ENCODE results near the gene ISL1.

ISL1 gene

GRCh38 chr5:51395245-51395644 is 12.0 kb downstream of the ISL1 start:
- no peak overlapping the region for H3K4me3 ChIP-seq (ENCODE audit: low read depth, low read length)

GRCh38 chr5:51395666-51396356 is 12.6 kb downstream of the ISL1 start:
- H3K4me3 ChIP-seq (ENCODE audit: low read depth, low read length), result no peak overlapping the region
- TF ChIP-seq CTCF (IDR thresholded peaks at IDR 0.05; ENCODE audit: low read depth, low read length), result no peak

More at GRCh38 chr5:51395245-51395644, 12.0 kb downstream of the ISL1 start:
- TF ChIP-seq CTCF (IDR thresholded peaks at IDR 0.05; ENCODE audit: low read depth, low read length), result no peak

GRCh38 chr5:51396797-51397196 is 13.5 kb downstream of the ISL1 start:
- TF ChIP-seq CTCF (IDR thresholded peaks at IDR 0.05; ENCODE audit: low read depth, low read length), result no peak
- no peak overlapping the region for H3K4me3 ChIP-seq (ENCODE audit: low read depth, low read length)

- no peak for TF ChIP-seq CTCF (IDR thresholded peaks at IDR 0.05; ENCODE audit: low read depth, low read length)
- H3K4me3 ChIP-seq (ENCODE audit: low read depth, low read length), result no peak overlapping the region
Measured at GRCh38 chr5:51397996-51398395, 14.7 kb downstream of the ISL1 start.

GRCh38 chr5:51398875-51399642 is 15.8 kb downstream of the ISL1 start:
- no peak for TF ChIP-seq CTCF (IDR thresholded peaks at IDR 0.05; ENCODE audit: low read depth, low read length)
- H3K4me3 ChIP-seq (ENCODE audit: low read depth, low read length), result no peak overlapping the region

GRCh38 chr5:51399643-51400006 is 16.4 kb downstream of the ISL1 start:
- no peak overlapping the region for H3K4me3 ChIP-seq (ENCODE audit: low read depth, low read length)
- no peak for TF ChIP-seq CTCF (IDR thresholded peaks at IDR 0.05; ENCODE audit: low read depth, low read length)

GRCh38 chr5:51404255-51404654 is 21.0 kb downstream of the ISL1 start:
- TF ChIP-seq CTCF (IDR thresholded peaks at IDR 0.05; ENCODE audit: low read depth, low read length), result no peak
- no peak overlapping the region for H3K4me3 ChIP-seq (ENCODE audit: low read depth, low read length)

Data from WI38 (cell line).